ENCODE data around the gene AHCYL1. TPM values are rescaled to one million over a fixed set of nuclear protein-coding genes. Genes with fewer than 3 reads are reported as not detected.

The AHCYL1 gene
- polyA plus RNA-seq, 1 donor (not counting 4 experiments of a cell fraction or from before 2014, with no cell fraction given), result 64.8 TPM

- H3K9me3 ChIP-seq (ENCODE audit: control insufficient read depth, low read depth, low read length), result no peaks in the 10 kb centered on the region
- peaks cover 26% of the 10 kb centered on the region for H3K79me2 ChIP-seq (ENCODE audit: control insufficient read depth, insufficient read depth, low read length)
- H4K20me1 ChIP-seq (ENCODE audit: control insufficient read depth, extremely low read depth, insufficient read depth, low read length), result no peaks in the 10 kb centered on the region
- H3K27me3 ChIP-seq (ENCODE audit: control insufficient read depth, extremely low read depth, insufficient read depth, low read length), result no peaks in the 10 kb centered on the region
- H3K4me3 ChIP-seq (ENCODE audit: control insufficient read depth in 2 of 3, extremely low read depth in 1 of 3, insufficient read depth in 2 of 3, low read depth in 1 of 3, low read length in 3 of 3), result no peak overlapping the region
- no peak overlapping the region for H3K4me2 ChIP-seq (ENCODE audit: control insufficient read depth, extremely low read depth, insufficient read depth, low read depth, low read length)
- DNase-seq (ENCODE audit: low read depth, low spot score) (no peak), FAIRE-seq (no peak)
- H3K27ac ChIP-seq (ENCODE audit: control insufficient read depth, insufficient read depth, low read length), result no peak overlapping the region
- no peak overlapping the region for H2AFZ ChIP-seq (ENCODE audit: control insufficient read depth, low read length)
- peaks cover 24% of the 10 kb centered on the region for H3K4me1 ChIP-seq (ENCODE audit: control insufficient read depth, extremely low read depth, insufficient read depth, low read length)
- no peak overlapping the region for H3K9ac ChIP-seq (ENCODE audit: control insufficient read depth, extremely low read depth, insufficient read depth, low read length)
- H3K36me3 ChIP-seq (ENCODE audit: control insufficient read depth in 2 of 2, extremely low read depth in 1 of 2, insufficient read depth in 2 of 2, low read length in 2 of 2), result peaks cover 11 to 21% of the 10 kb centered on the region in 2 experiments
- dilution Hi-C loops (cut with MboI; ENCODE audit: extremely low pct_ligation_motif_present, low sequenced_read_pairs), result no loop called here
- no peak for TF ChIP-seq EZH2 (IDR thresholded peaks at IDR 0.05; ENCODE audit: low read length)
- no peak for TF ChIP-seq CTCF (optimal IDR thresholded peaks at IDR 0.05 in 1 of 3, IDR thresholded peaks at IDR 0.05 in 1 of 3, conservative IDR thresholded peaks at IDR 0.05 in 1 of 3; ENCODE audit: extremely low read depth in 1 of 3, insufficient read depth in 2 of 3, low read length in 3 of 3)
- no peaks in the 10 kb centered on the region for H3K9me1 ChIP-seq (ENCODE audit: control insufficient read depth, extremely low read depth, insufficient read depth, low read length)
Observed at GRCh38 chr1:110006516-110006915, 22.0 kb downstream of the AHCYL1 start.

- Histone ChIP-seq H3K4me1 (ENCODE audit: control insufficient read depth, extremely low read depth, insufficient read depth, low read length) (peaks cover 22% of the 10 kb centered on the region), H4K20me1 (ENCODE audit: control insufficient read depth, extremely low read depth, insufficient read depth, low read length) (no peaks in the 10 kb centered on the region), H3K79me2 (ENCODE audit: control insufficient read depth, insufficient read depth, low read length) (peaks cover 24% of the 10 kb centered on the region), H3K9me1 (ENCODE audit: control insufficient read depth, extremely low read depth, insufficient read depth, low read length) (no peaks in the 10 kb centered on the region), H3K36me3 (ENCODE audit: control insufficient read depth in 2 of 2, extremely low read depth in 1 of 2, insufficient read depth in 2 of 2, low read length in 2 of 2) (peaks cover 17 to 23% of the 10 kb centered on the region in 2 experiments), H3K9ac (ENCODE audit: control insufficient read depth, extremely low read depth, insufficient read depth, low read length) (no peak overlapping the region), H3K27ac (ENCODE audit: control insufficient read depth, insufficient read depth, low read length) (no peak overlapping the region), H2AFZ (ENCODE audit: control insufficient read depth, low read length) (no peak overlapping the region), H3K4me2 (ENCODE audit: control insufficient read depth, extremely low read depth, insufficient read depth, low read depth, low read length) (no peak overlapping the region), H3K9me3 (ENCODE audit: control insufficient read depth, low read depth, low read length) (no peaks in the 10 kb centered on the region), H3K27me3 (ENCODE audit: control insufficient read depth, extremely low read depth, insufficient read depth, low read length) (no peaks in the 10 kb centered on the region), H3K4me3 (ENCODE audit: control insufficient read depth in 2 of 3, extremely low read depth in 1 of 3, insufficient read depth in 2 of 3, low read depth in 1 of 3, low read length in 3 of 3) (no peak overlapping the region)
- FAIRE-seq, result no peak
- dilution Hi-C loops (cut with MboI; ENCODE audit: extremely low pct_ligation_motif_present, low sequenced_read_pairs), result no loop called here
- TF ChIP-seq CTCF (optimal IDR thresholded peaks at IDR 0.05 in 1 of 3, IDR thresholded peaks at IDR 0.05 in 1 of 3, conservative IDR thresholded peaks at IDR 0.05 in 1 of 3; ENCODE audit: extremely low read depth in 1 of 3, insufficient read depth in 2 of 3, low read length in 3 of 3) (no peak), EZH2 (IDR thresholded peaks at IDR 0.05; ENCODE audit: low read length) (no peak)
- DNase-seq (ENCODE audit: low read depth, low spot score), result no peak
Observed at GRCh38 chr1:110007046-110007830, 22.7 kb downstream of the AHCYL1 start.
